SU-DHL-6 (cell line): Measurements from ENCODE around the gene PANK3.

ENCODE experiments used
- H2AFZ ChIP-seq: fragments of 200-600 bp; sonication (generic); 2 replicates; pipeline ENCODE4 v1.6.1; 2014; ENCODE audit warnings: low read depth, mild to moderate bottlenecking, moderate library complexity, mixed read lengths, antibody characterized with exemption, low read length; ENCODE audit not compliant: severe bottlenecking
- H3F3A ChIP-seq: fragments of 200-600 bp; shearing (Covaris generic); 2 replicates; pipeline ENCODE4 v1.6.0; 2016; ENCODE audit warnings: antibody characterized with exemption, mild to moderate bottlenecking; ENCODE audit not compliant: insufficient read depth
- H3K27ac ChIP-seq: fragments of 200-600 bp; sonication (generic); 2 replicates; pipeline ENCODE4 v1.5.1; 2016; ENCODE audit warnings: low read depth, mild to moderate bottlenecking, low read length, moderate library complexity, mixed read lengths
- H3K27me3 ChIP-seq: fragments of 200-600 bp; sonication (generic), shearing (Covaris generic); 2 replicates; pipeline ENCODE4 v1.6.0; 2014; ENCODE audit warnings: mild to moderate bottlenecking, low read length
- H3K36me3 ChIP-seq: fragments of 200-600 bp; sonication (generic); 2 replicates; pipeline ENCODE4 v1.6.1; 2014; ENCODE audit warnings: mild to moderate bottlenecking, low read length, mixed read lengths
- H3K4me2 ChIP-seq: fragments of 300-600, 200-600 bp; shearing (Covaris generic), sonication (generic); 2 replicates; pipeline ENCODE4 v1.6.0; 2014; ENCODE audit warnings: low read length, low read depth, mild to moderate bottlenecking; ENCODE audit not compliant: poor library complexity, severe bottlenecking
- H3K4me3 ChIP-seq: fragments of 200-600 bp; sonication (generic); 2 replicates; pipeline ENCODE4 v1.5.1; 2014; ENCODE audit warnings: antibody characterized with exemption, low read length, mild to moderate bottlenecking, mixed read lengths; ENCODE audit not compliant: insufficient read depth, poor library complexity, severe bottlenecking
- H3K79me2 ChIP-seq: fragments of 200-600 bp; sonication (generic); 2 replicates; pipeline ENCODE4 v1.6.1; 2014; ENCODE audit warnings: mild to moderate bottlenecking, low read length, moderate library complexity; ENCODE audit not compliant: insufficient read depth
- H3K9ac ChIP-seq: fragments of 200-600 bp; sonication (generic); 2 replicates; pipeline ENCODE4 v1.7.0; 2014; ENCODE audit warnings: mild to moderate bottlenecking, low read length
- H3K9me2 ChIP-seq: fragments of 200-600 bp; sonication (generic); replicated peaks from 2 replicates; pipeline ENCODE4 v1.6.1; 2014; ENCODE audit warnings: low read length; ENCODE audit not compliant: insufficient read depth
- H3K9me3 ChIP-seq: fragments of 200-600 bp; sonication (generic); 2 replicates; pipeline ENCODE4 v1.6.1; 2014; ENCODE audit warnings: low read length, mixed read lengths; ENCODE audit not compliant: insufficient read depth
- H4K20me1 ChIP-seq: fragments of 200-600 bp; sonication (generic); 2 replicates; pipeline ENCODE4 v1.6.1; 2014; ENCODE audit warnings: low read depth, mild to moderate bottlenecking, antibody characterized with exemption, low read length, moderate library complexity, mixed read lengths
- CTCF ChIP-seq: fragments of 200-600 bp; sonication (generic); IDR thresholded peaks from one replicate; pipeline ENCODE4 v1.5.1; 2017; ENCODE audit warnings: antibody characterized with exemption, mild to moderate bottlenecking, low read length, moderate library complexity; ENCODE audit not compliant: insufficient read depth, poor library complexity, severe bottlenecking
- EZH2phosphoT487 ChIP-seq: fragments of 200-600 bp; sonication (generic), shearing (Covaris generic); conservative IDR thresholded peaks from 2 replicates; pipeline ENCODE4 v1.6.1; 2018; ENCODE audit warnings: mild to moderate bottlenecking, antibody characterized with exemption, low read length, moderate library complexity, mixed read lengths

The PANK3 gene

GRCh38 chr5:168580227-168580508 lies 1.0 kb upstream of the PANK3 start:
- Histone ChIP-seq H3F3A (no peaks in the 10 kb centered on the region), H3K9me3 (no peaks in the 10 kb centered on the region), H2AFZ (peak overlapping the region; percentile 13), H3K9ac (peak overlapping the region; percentile 89), H3K9me2 (no peaks in the 10 kb centered on the region), H3K79me2 (peaks cover 40% of the 10 kb centered on the region), H3K4me3 (peak overlapping the region; percentile 49), H3K27me3 (no peaks in the 10 kb centered on the region), H4K20me1 (peaks cover 31% of the 10 kb centered on the region), H3K4me2 (peak overlapping the region; percentile 71), H3K36me3 (peaks cover 15% of the 10 kb centered on the region; the same call in 1 of the 2 replicates), H3K27ac (peak overlapping the region; percentile 77)
- TF ChIP-seq CTCF: no peak
- TF ChIP-seq EZH2phosphoT487: no peak

- TF ChIP-seq EZH2phosphoT487 (no peak), CTCF (no peak)
- Histone ChIP-seq H2AFZ (peak overlapping the region; percentile 13), H3K4me3 (peak overlapping the region; percentile 98), H3K9ac (peak overlapping the region; percentile 89), H3K36me3 (peaks cover 20% of the 10 kb centered on the region; the same call in 1 of the 2 replicates), H3K9me2 (no peaks in the 10 kb centered on the region), H3K79me2 (peaks cover 45% of the 10 kb centered on the region), H3K4me2 (peak overlapping the region; percentile 95), H4K20me1 (peaks cover 36% of the 10 kb centered on the region), H3K27ac (peak overlapping the region; percentile 83), H3K27me3 (no peaks in the 10 kb centered on the region), H3K9me3 (no peaks in the 10 kb centered on the region), H3F3A (no peaks in the 10 kb centered on the region)
These were observed 489 bp upstream of the PANK3 start for GRCh38 chr5:168579488-168580226.

GRCh38 chr5:168578006-168578405 lies 1.2 kb downstream of the PANK3 start:
- Histone ChIP-seq H2AFZ (no peak overlapping the region), H3K27ac (peak overlapping the region; percentile 83), H3K9ac (peak overlapping the region; percentile 89), H3F3A (no peaks in the 10 kb centered on the region), H3K4me3 (peak overlapping the region; percentile 98), H3K9me3 (no peaks in the 10 kb centered on the region), H3K4me2 (peak overlapping the region; percentile 95), H3K79me2 (peaks cover 55% of the 10 kb centered on the region), H3K36me3 (peaks cover 23% of the 10 kb centered on the region), H4K20me1 (peaks cover 36% of the 10 kb centered on the region), H3K9me2 (no peaks in the 10 kb centered on the region), H3K27me3 (no peaks in the 10 kb centered on the region)
- no peak for TF ChIP-seq EZH2phosphoT487
- no peak for TF ChIP-seq CTCF
